PC-3 (cell line): ENCODE results near the gene NRDC. TPM values are rescaled to one million over a fixed set of nuclear protein-coding genes. Genes with fewer than 3 reads are reported as not detected.

Source experiments
- ATAC-seq: fragments of 200-7000 bp; cut with Tn5 transposase; 2 replicates; pipeline ENCODE4 v1.9.1; 2020; ENCODE audit warnings: mild to moderate bottlenecking, moderate library complexity
- BruUV-seq: library from RNA; stranded (reverse); fragments of 400-500 nt; replicated peaks from 2 replicates; lab custom pipeline; 2021; lab: Mats Ljungman, UMichigan
- CTCF ChIA-PET: fragments of 300-600 bp; sonication (Branson Sonifier 250); formaldehyde crosslinking; loops from one replicate; lab custom pipeline; 2022; ENCODE audit warnings: antibody characterized with exemption; lab: Charles Lee
- POLR2A ChIA-PET: fragments of 300-600 bp; sonication (Branson Sonifier 250); formaldehyde crosslinking; loops from one replicate; lab custom pipeline; 2022; ENCODE audit warnings: antibody characterized with exemption; ENCODE audit not compliant: unreplicated experiment; lab: Charles Lee
- DNase-seq: peaks from one replicate; pipeline ENCODE4 v3.0.0-alpha.2; 2015
- H2AFZ ChIP-seq: fragments of 300-600 bp; sonication (generic); 2 replicates; pipeline ENCODE4 v1.6.0; 2016; ENCODE audit warnings: antibody characterized with exemption, low read length
- H3F3A ChIP-seq: fragments of 300-600 bp; sonication (generic); one replicate; pipeline ENCODE4 v1.6.0; 2017; ENCODE audit warnings: antibody characterized with exemption, low read length, control low read depth, mild to moderate bottlenecking; ENCODE audit not compliant: unreplicated experiment
- H3K27ac ChIP-seq: fragments of 300-600 bp; sonication (generic); 2 replicates; pipeline ENCODE4 v1.5.1; 2016; ENCODE audit warnings: mild to moderate bottlenecking, low read length
- H3K27me3 ChIP-seq: fragments of 300-600 bp; sonication (generic); 2 replicates; pipeline ENCODE4 v1.6.1; 2016; ENCODE audit warnings: low read length, mixed read lengths
- H3K36me3 ChIP-seq: fragments of 300-600 bp; sonication (generic); 2 replicates; pipeline ENCODE4 v1.6.1; 2016; ENCODE audit warnings: low read depth, mixed run types, low read length, mixed read lengths
- H3K4me1 ChIP-seq: fragments of 300-600 bp; sonication (generic); 2 replicates; pipeline ENCODE4 v1.5.1; 2016; ENCODE audit warnings: low read length; ENCODE audit not compliant: insufficient read depth
- H3K4me2 ChIP-seq: fragments of 300-600 bp; sonication (generic); 2 replicates; pipeline ENCODE4 v1.6.0; 2016; ENCODE audit warnings: low read length
- H3K4me3 ChIP-seq: fragments of 300-600 bp; sonication (generic); 2 replicates; pipeline ENCODE4 v1.5.1; 2016; ENCODE audit warnings: mild to moderate bottlenecking, low read length, mixed read lengths
- H3K79me2 ChIP-seq: fragments of 300-600 bp; sonication (generic); 2 replicates; pipeline ENCODE4 v1.6.1; 2017; ENCODE audit warnings: low read length, mixed read lengths
- H3K9ac ChIP-seq: fragments of 300-600 bp; sonication (generic); 2 replicates; pipeline ENCODE4 v1.6.0; 2016; ENCODE audit warnings: mild to moderate bottlenecking, low read length
- H3K9me2 ChIP-seq: fragments of 300-600 bp; sonication (generic); replicated peaks from 2 replicates; pipeline ENCODE4 v1.6.1; 2016; ENCODE audit warnings: mixed run types, low read length, mixed read lengths
- H3K9me3 ChIP-seq: fragments of 300-600 bp; sonication (generic); 2 replicates; pipeline ENCODE4 v1.6.1; 2016; ENCODE audit warnings: low read length, mixed read lengths
- H4K20me1 ChIP-seq: fragments of 300-600 bp; sonication (generic); 2 replicates; pipeline ENCODE4 v1.6.1; 2016; ENCODE audit warnings: low read length, mixed read lengths
- EZH2 ChIP-seq: fragments of 300-600 bp; sonication (generic); IDR thresholded peaks from one replicate; pipeline ENCODE4 v1.6.1; 2017; ENCODE audit warnings: antibody characterized with exemption, mild to moderate bottlenecking, low read length; ENCODE audit not compliant: unreplicated experiment
- EZH2phosphoT487 ChIP-seq: fragments of 300-600 bp; sonication (generic); IDR thresholded peaks from 2 replicates; pipeline ENCODE4 v1.6.1; 2018; ENCODE audit warnings: mild to moderate bottlenecking, antibody characterized with exemption, low read length, borderline replicate concordance
- intact Hi-C: fragments of 100-400 bp; cut with micrococcal nuclease; formaldehyde crosslinking; loops from 2 replicates; pipeline ENCODE4 v1.9.0; 2023
- total RNA-seq: library from RNA; depleted of rRNA; stranded (reverse); fragments of >200 nt; gene quantifications from 2 replicates; pipeline ENCODE4 v1.2.3, GENCODE V29; 2014
- TF ChIP-seq, protein P1 (sequence below): fragments of 300-600 bp; sonication (generic); conservative IDR thresholded peaks from 2 replicates; pipeline ENCODE4 v1.5.1; 2017; ENCODE audit warnings: antibody characterized with exemption, low read depth, mild to moderate bottlenecking, low read length

NRDC gene
- total RNA-seq, 1 experiment from 2014 or later = 96.8 TPM

DNA sequence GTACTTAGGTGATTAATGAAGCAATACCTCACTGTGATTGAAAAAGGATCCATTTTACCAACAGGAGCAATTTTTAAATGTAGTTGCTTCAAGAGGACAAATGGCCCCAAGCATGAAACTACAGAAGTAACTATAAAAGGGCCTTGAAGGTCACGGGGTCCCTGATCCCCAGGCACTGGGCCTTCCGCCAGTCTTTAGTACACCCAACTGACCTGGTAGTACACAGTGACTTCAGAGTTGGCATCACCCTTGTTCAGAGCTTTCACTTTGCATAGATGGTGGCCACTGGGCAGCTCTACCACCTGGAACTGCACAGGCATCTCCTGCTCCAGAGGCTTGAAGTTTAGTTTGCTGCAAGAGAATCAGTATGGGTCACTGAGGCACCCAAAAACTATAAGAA, 84.3 kb downstream of the NRDC start:
- Histone ChIP-seq H3F3A (no peaks in the 10 kb centered on the region), H3K9me3 (no peaks in the 10 kb centered on the region), H3K9me2 (no peaks in the 10 kb centered on the region), H2AFZ (no peak overlapping the region), H3K4me3 (no peak overlapping the region), H3K27me3 (no peaks in the 10 kb centered on the region), H3K36me3 (peaks cover 72% of the 10 kb centered on the region), H3K4me1 (no peaks in the 10 kb centered on the region), H3K79me2 (no peaks in the 10 kb centered on the region), H3K27ac (no peak overlapping the region), H4K20me1 (no peaks in the 10 kb centered on the region), H3K4me2 (no peak overlapping the region), H3K9ac (no peak overlapping the region)
- no peak for TF ChIP-seq EZH2phosphoT487
- TF ChIP-seq EZH2 = no peak
- TF ChIP-seq, protein P1, sequence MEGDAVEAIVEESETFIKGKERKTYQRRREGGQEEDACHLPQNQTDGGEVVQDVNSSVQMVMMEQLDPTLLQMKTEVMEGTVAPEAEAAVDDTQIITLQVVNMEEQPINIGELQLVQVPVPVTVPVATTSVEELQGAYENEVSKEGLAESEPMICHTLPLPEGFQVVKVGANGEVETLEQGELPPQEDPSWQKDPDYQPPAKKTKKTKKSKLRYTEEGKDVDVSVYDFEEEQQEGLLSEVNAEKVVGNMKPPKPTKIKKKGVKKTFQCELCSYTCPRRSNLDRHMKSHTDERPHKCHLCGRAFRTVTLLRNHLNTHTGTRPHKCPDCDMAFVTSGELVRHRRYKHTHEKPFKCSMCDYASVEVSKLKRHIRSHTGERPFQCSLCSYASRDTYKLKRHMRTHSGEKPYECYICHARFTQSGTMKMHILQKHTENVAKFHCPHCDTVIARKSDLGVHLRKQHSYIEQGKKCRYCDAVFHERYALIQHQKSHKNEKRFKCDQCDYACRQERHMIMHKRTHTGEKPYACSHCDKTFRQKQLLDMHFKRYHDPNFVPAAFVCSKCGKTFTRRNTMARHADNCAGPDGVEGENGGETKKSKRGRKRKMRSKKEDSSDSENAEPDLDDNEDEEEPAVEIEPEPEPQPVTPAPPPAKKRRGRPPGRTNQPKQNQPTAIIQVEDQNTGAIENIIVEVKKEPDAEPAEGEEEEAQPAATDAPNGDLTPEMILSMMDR = no peak
- POLR2A ChIA-PET = no interaction called here
- intact Hi-C loops = no loop called here
- ATAC-seq = no peak
- BruUV-seq = no TSS peak
- CTCF ChIA-PET = no interaction called here
- DNase-seq = no peak

DNA sequence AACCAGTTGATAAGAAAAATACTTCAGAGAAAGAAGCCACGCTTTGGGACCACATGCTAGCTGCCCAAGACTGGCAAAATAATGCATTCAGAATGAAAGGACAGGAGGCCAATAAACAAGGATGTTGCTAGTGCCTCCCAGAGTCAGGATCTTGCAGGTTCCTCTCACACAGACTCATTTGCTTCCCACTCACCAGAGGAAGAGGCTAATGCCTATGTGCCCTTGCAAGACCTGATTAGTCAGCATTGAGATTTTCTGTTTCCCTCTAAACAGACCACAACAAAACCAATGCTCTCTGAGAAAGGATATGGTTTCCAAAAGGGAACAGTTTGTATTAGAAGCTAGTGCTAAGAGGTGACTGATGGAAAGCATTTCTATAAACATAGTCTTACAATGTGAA, 85.7 kb downstream of the NRDC start:
- Histone ChIP-seq H3K4me1 (no peaks in the 10 kb centered on the region), H3K36me3 (peaks cover 76% of the 10 kb centered on the region), H3K4me2 (no peak overlapping the region), H3K27ac (no peak overlapping the region), H2AFZ (no peak overlapping the region), H3K79me2 (no peaks in the 10 kb centered on the region), H3F3A (no peaks in the 10 kb centered on the region), H3K27me3 (no peaks in the 10 kb centered on the region), H3K4me3 (no peak overlapping the region), H3K9ac (no peak overlapping the region), H3K9me2 (no peaks in the 10 kb centered on the region), H3K9me3 (no peaks in the 10 kb centered on the region), H4K20me1 (no peaks in the 10 kb centered on the region)
- TF ChIP-seq EZH2phosphoT487 (no peak), EZH2 (no peak)
- TF ChIP-seq, protein P1 = no peak
- intact Hi-C loops = no loop called here
- ATAC-seq = peak; percentile 34
- BruUV-seq = no TSS peak
- ChIA-PET POLR2A (no interaction called here), CTCF (no interaction called here)
- DNase-seq = peak; percentile 18

GRCh38 chr1:51791888-51792287, 86.6 kb downstream of the NRDC start:
- Histone ChIP-seq H3K9me3 (no peaks in the 10 kb centered on the region), H3K4me1 (no peaks in the 10 kb centered on the region), H4K20me1 (no peaks in the 10 kb centered on the region), H3K27ac (no peak overlapping the region), H3K36me3 (peaks cover 79% of the 10 kb centered on the region), H3K27me3 (no peaks in the 10 kb centered on the region), H3K4me2 (no peak overlapping the region), H3K9me2 (no peaks in the 10 kb centered on the region), H3K4me3 (no peak overlapping the region), H2AFZ (no peak overlapping the region), H3K79me2 (no peaks in the 10 kb centered on the region), H3K9ac (no peak overlapping the region), H3F3A (no peaks in the 10 kb centered on the region)
- TF ChIP-seq EZH2phosphoT487 = no peak
- no peak for TF ChIP-seq EZH2
- TF ChIP-seq, protein P1 = no peak
- DNase-seq (no peak), ATAC-seq (no peak)
- POLR2A ChIA-PET = interaction anchor here (0.7 kb wide), 1 partner anchor 222 kb away, joined by 3 read pairs; no protein-coding TSS in a partner anchor
- intact Hi-C loops = no loop called here
- no TSS peak for BruUV-seq
- CTCF ChIA-PET = no interaction called here
